ENCODE data around the gene CEP78.

CEP78 gene

GRCh38 chr9:78311075-78311474, 75.2 kb downstream of the CEP78 start:
- DNase-seq: no peak

DNA sequence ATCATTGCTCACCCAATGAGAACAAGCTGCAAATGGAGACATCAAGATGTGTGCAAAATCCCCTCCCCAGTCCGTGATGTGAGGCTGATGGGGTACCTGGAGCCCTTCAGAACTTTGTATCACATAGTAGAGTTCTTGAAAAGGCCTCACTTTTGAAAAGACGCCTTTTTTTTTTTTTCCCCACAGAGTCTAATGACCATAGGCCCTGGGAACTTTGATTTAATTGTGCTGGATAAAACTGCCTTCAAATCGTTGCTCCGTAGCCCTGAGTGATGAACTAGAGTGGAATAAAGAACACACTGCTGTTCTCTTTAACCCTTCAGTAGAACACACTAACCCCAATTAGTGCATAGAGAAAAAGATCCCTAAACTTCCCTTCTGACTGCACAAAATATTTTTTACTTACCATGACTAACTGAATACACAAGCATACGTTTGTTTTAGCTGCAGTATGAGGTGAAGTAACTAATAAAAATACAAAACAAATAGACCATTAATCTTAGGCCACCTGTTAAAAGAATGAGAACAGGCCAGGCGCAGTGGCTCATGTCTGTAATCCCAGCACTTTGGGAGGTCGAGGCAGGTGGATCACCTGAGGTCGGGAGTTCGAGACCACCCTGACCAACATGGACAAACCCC, 76.1 kb downstream of the CEP78 start:
- DNase-seq: no peak

GRCh38 chr9:78314550-78314949, 78.7 kb downstream of the CEP78 start:
- no peak for DNase-seq

DNA sequence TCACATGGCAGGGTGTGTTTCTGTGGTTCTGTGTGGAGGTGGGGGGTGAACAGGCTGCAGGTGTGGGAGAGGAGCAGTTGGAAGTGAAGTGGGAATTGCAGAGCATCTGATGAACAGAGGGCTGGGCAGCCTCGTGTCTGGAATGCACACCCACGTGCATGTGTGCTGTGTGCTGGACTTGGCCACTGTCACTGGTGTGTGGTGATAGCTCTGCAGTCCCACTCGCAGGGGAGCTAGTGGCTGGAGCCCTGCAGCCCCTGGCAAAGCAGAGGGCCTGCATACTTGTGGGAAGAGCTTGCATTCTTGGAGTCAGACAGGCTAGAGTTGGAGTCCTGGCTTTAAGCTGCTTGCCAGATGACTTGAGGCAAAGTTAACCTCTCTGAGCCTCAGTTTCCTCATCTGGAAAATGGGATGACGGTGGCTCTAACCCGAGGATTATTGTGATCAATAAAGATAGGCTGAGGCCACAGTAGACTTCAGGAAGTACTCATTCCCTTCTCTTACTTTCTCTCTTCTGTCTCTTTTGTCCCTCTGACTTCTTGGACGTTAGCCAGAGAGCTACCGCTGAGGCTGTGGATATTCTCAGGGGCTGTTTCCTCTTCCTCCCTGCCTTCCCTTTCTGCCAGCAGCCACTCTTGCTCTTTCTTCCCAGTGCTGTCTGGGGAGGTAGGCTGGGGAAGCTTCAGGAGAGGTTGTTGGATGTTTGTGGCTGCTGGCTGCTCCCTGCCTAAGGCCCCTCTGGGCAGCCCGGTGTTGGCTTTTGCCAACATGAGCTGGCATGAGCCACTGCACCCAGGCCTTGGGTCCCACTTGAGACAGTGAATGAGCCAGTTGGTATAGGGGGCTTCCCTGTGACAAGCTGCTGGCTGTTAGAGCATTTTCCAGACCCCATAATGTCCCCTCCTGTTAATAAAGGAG, 79.3 kb downstream of the CEP78 start:
- no peak for DNase-seq

GRCh38 chr9:78316166-78316892, 80.5 kb downstream of the CEP78 start:
- no peak for DNase-seq

GRCh38 chr9:78319197-78320029, 83.5 kb downstream of the CEP78 start:
- DNase-seq: no peak

- no peak for DNase-seq
Measured at GRCh38 chr9:78320030-78320693, 84.3 kb downstream of the CEP78 start.

DNA sequence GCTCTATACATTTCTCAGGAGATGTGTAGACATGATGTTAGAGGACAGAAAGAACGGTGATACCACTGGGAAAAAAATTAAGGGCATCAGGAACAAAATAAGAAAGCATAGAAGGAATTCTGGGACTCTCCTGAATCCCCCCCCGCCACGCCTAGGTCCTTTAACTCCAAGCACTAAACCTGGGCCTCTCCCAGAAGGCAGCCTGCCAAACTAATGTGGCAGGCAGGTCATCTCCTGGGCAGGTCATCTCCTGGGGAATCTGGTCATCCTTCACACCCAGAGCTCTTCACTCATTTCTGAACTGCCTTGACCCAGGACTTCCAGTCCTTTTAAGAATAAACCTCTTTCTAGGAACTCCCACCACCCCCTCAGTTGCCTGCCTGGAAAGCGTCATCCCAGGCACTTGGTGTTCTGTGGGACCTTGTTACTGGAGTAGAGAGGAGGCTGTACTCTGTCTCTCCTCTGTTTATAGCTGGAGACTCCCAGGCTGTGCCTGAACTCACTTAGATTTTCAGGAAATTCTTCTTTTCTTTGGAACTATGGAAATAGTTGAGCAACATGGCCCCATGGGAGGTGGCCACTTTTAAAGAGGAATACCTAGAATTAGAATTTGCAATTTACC, 85.1 kb downstream of the CEP78 start:
- no peak for DNase-seq

DNA sequence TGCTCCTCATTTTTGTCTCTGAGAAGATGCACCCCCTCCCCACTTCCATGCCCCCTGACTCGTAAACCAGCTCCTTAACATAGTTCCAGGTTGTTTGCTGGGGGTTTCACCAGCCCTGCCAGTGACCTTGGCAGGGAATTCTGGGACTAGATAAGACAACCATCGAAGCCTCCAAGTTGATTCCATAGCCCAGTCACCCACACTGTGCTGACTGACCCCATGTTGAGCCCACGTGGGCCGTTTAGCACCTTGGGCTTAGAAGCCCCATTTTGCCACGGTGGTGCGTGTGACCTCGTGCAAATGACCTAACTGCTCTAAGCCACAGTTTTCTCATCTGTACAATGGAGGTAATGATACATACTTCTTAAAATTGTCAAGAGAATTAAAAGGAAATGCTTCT, 85.6 kb downstream of the CEP78 start:
- DNase-seq: no peak

GRCh38 chr9:78324068-78324650, 88.3 kb downstream of the CEP78 start:
- no peak for DNase-seq

- no peak for DNase-seq
Measured at GRCh38 chr9:78324682-78325081, 88.8 kb downstream of the CEP78 start.

DNA sequence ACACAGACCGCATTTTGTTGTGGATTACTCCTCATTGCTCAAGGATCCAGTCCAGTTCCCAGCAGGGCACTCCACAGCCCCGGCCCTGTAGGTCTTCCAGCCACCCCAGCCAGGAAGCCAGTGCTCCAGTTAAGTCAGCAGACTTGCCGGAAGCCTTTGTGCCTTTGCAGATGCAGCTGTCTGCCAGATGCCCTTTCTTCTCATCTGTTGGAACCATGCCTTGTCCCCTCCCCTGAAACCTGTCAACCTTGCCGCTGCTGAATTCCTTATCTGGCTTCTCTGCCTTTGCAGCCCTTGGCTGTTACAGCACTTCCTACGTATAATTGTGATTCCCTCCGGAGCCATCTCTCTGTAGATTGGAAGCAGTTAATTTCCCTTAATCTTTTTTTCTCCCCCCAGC, 89.5 kb downstream of the CEP78 start:
- no peak for DNase-seq

- no peak for DNase-seq
Measured at GRCh38 chr9:78325846-78326360, 90.0 kb downstream of the CEP78 start.

- no peak for DNase-seq
Measured at GRCh38 chr9:78326564-78326963, 90.7 kb downstream of the CEP78 start.

Measured in T-helper 1 cell (primary cell).